Measurements from ENCODE around the gene PAXIP1.
"Not testable (repeated sequence)": the region's sequence is repeated elsewhere in the genome, so short reads cannot be mapped to it uniquely, and the experiment has no call there.

The PAXIP1 gene

GRCh38 chr7:155003092-155003375, at the start of gene PAXIP1:
Gene PAXIP1 (minus strand): TSS chr7:155003124. CDS start chr7:155002929, 195 bp downstream.
- DNase-seq, result peak in 1 of 2 donors; percentile 84

- DNase-seq, result no peak
Observed at GRCh38 chr7:155051355-155051754, 48.4 kb upstream of the PAXIP1 start.

GRCh38 chr7:155048006-155048405, 45.1 kb upstream of the PAXIP1 start:
- no peak for DNase-seq

GRCh38 chr7:155043756-155044155, 40.8 kb upstream of the PAXIP1 start:
- no peak for DNase-seq

GRCh38 chr7:155038335-155038734, 35.4 kb upstream of the PAXIP1 start:
- no peak for DNase-seq

- not testable (repeated sequence) for DNase-seq
Observed at GRCh38 chr7:155034495-155034894, 31.6 kb upstream of the PAXIP1 start.

GRCh38 chr7:155032978-155033377, 30.1 kb upstream of the PAXIP1 start:
- no peak for DNase-seq

GRCh38 chr7:155027879-155028278, 25.0 kb upstream of the PAXIP1 start:
- no peak for DNase-seq

- no peak for DNase-seq
Observed at GRCh38 chr7:155021699-155022145, 18.8 kb upstream of the PAXIP1 start.

GRCh38 chr7:155020996-155021395, 18.1 kb upstream of the PAXIP1 start:
- DNase-seq, result no peak

- DNase-seq, result no peak
Observed at GRCh38 chr7:155017834-155018233, 14.9 kb upstream of the PAXIP1 start.

GRCh38 chr7:155011086-155011485, 8.2 kb upstream of the PAXIP1 start:
- no peak for DNase-seq

- no peak for DNase-seq
Observed at GRCh38 chr7:155009570-155010157, 6.7 kb upstream of the PAXIP1 start.

- DNase-seq, result no peak
Observed at GRCh38 chr7:155007947-155008346, 5.0 kb upstream of the PAXIP1 start.

GRCh38 chr7:155003376-155004214, 671 bp upstream of the PAXIP1 start:
- DNase-seq, result peak; percentile 53 to 84

GRCh38 chr7:155002411-155003091, 373 bp downstream of the PAXIP1 start:
- DNase-seq, result peak in 1 of 2 donors; percentile 34

- DNase-seq, result no peak
Observed at GRCh38 chr7:155001756-155002410, 1.0 kb downstream of the PAXIP1 start.

- no peak for DNase-seq
Observed at GRCh38 chr7:155000795-155001194, 2.1 kb downstream of the PAXIP1 start.

GRCh38 chr7:154998481-154998880, 4.4 kb downstream of the PAXIP1 start:
- no peak for DNase-seq

- no peak for DNase-seq
Observed at GRCh38 chr7:154997840-154998370, 5.0 kb downstream of the PAXIP1 start.

- no peak for DNase-seq
Observed at GRCh38 chr7:154996756-154997155, 6.2 kb downstream of the PAXIP1 start.

- no peak for DNase-seq
Observed at GRCh38 chr7:154996101-154996500, 6.8 kb downstream of the PAXIP1 start.

- DNase-seq, result no peak
Observed at GRCh38 chr7:154994996-154995395, 7.9 kb downstream of the PAXIP1 start.
